Epithelial cell of esophagus (primary cell): Measurements from ENCODE around the gene ATXN7L2.

ENCODE experiments used
- DNase-seq: peaks from one replicate; pipeline ENCODE4 v3.0.0; 2010; ENCODE audit warnings: low read depth
- H3K4me3 ChIP-seq: 2 replicates; pipeline ENCODE4 v1.5.1; 2011; ENCODE audit warnings: mild to moderate bottlenecking, low read length, control low read depth
- TF ChIP-seq, protein P1 (sequence below): IDR thresholded peaks from 2 replicates; pipeline ENCODE4 v1.5.1; 2011; ENCODE audit warnings: low read depth, mild to moderate bottlenecking, low read length, control low read depth, inconsistent platforms; ENCODE audit not compliant: insufficient read depth; ENCODE audit errors: missing control alignments

Gene ATXN7L2

DNA sequence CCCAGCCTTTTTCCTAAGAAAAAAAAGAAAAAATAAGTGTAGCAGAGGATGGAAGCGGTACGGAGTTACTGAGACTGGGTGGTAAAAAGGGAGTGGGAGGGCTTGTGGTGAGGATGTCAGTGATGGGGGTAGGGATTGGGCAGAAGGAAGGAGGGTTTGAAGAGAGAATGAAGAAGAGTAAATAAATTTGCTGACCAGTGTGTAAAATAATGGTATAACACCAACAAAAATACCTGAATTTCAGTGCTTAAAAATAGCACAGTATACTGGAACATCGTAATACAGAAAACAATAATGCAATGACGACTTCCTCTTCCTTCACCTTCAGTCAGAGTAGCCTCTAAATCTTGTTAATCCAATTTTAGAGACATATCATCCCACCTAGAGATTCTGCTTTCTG, 36.2 kb upstream of the ATXN7L2 start:
- no peak for DNase-seq
- H3K4me3 ChIP-seq, result no peak overlapping the region
- TF ChIP-seq, protein P1, sequence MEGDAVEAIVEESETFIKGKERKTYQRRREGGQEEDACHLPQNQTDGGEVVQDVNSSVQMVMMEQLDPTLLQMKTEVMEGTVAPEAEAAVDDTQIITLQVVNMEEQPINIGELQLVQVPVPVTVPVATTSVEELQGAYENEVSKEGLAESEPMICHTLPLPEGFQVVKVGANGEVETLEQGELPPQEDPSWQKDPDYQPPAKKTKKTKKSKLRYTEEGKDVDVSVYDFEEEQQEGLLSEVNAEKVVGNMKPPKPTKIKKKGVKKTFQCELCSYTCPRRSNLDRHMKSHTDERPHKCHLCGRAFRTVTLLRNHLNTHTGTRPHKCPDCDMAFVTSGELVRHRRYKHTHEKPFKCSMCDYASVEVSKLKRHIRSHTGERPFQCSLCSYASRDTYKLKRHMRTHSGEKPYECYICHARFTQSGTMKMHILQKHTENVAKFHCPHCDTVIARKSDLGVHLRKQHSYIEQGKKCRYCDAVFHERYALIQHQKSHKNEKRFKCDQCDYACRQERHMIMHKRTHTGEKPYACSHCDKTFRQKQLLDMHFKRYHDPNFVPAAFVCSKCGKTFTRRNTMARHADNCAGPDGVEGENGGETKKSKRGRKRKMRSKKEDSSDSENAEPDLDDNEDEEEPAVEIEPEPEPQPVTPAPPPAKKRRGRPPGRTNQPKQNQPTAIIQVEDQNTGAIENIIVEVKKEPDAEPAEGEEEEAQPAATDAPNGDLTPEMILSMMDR, result no peak

DNA sequence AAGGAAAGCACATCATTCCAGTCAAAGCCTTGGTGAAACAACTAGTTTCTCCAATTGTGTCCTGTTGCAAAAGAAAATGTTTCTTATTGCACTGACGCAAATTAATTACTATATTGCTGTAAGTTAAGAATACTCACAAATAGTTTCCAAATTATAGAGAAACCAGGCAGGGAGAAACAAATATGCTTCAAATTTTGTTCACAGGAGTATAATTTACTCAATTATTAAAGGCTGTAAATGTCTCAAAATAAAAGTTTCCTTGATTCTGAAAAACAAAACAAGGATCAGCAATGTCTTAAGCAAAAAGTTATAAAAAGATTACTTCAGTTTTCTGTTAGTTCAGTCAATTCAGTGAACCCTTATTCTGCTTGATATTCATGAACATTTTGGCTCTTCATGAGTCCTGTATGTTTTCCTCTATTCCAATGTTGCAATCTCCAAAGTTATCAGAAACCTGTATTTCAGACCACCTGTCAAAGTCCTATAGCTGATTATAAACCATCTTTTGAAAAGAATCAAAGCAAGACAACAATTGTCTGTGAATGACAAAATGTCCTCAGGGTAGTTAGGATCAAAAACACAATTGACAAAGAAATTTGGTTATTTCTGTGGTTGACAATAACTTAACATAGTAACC, 29.1 kb upstream of the ATXN7L2 start:
- TF ChIP-seq, protein P1, result no peak
- DNase-seq, result no peak

DNA sequence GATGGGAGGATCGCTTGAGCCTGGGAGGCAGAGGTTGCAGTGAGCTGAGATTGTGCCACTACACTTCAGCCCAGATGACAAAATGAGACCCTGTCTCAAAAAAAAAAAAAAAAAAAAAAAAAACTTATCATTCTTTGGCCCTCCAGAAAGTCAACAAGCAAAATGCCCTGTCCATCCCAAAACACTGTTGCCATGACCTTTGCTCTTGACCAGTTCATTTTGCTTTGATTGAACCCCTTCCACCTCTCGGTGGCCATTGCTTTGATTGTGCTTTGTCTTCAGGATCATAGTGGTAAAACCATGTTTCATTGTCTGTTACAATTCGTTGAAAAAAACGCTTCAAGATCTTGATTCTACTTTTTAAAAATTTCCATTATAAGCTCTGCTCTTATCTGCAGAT, 25.9 kb upstream of the ATXN7L2 start:
- TF ChIP-seq, protein P1, result no peak
- H3K4me3 ChIP-seq, result no peak overlapping the region
- no peak for DNase-seq

More for the DNA sequence above, 29.1 kb upstream of the ATXN7L2 start:
- no peak overlapping the region for H3K4me3 ChIP-seq

DNA sequence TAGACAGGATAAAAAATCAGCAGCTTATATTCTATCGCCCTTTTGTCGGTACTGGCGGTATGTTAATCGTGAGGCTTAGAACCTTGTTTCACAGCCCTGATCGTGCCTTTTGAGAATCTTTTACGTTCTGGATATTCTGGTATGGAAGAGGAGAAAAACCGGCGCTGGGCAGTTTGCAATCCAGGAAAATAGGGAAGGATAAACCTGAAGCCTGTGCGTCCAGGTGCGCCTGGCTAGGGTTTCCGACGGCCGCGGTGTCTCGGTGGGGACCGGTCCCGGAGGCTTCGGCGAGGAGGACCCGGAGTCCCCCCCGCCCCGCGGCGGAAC, 17.6 kb upstream of the ATXN7L2 start:
- H3K4me3 ChIP-seq, result peak overlapping the region; percentile 32
- no peak for DNase-seq
- TF ChIP-seq, protein P1, result no peak

DNA sequence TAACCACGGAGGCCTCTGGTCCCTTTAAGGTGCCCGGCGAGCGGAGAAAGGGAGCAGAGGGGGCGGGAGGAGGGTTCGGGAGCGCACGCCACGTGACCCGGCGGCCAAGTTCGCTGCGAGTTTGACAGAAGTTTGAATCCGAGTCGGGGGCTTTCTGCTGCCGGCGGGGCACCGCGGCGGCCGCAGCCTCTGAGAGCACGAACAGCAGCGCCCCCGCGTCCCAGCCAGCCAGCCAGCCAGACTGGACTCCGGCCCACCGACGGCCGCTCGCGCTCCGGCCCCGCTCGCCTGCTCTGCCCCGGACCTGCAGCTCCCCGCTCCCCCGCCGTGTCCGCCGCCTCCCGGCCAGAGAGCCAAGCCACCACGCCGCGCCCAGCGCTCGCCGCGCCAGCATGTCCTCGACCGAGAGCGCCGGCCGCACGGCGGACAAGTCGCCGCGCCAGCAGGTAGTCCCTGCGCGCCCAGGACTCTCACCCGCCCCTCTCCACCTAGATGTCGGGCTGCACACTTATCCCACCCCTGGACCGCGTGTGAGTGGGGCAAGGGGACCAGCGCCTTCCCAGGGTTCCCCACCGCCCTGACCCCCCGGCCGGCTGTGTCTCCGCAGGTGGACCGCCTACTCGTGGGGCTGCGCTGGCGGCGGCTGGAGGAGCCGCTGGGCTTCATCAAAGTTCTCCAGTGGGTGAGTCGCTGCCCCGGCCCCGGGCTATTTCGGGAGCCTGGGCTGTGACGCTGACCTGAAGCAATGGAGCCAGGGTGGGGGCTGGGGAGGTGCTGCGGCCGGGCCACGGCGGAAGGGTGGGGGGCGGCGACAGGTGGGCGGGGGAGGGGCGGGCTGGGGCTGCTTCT, 17.0 kb upstream of the ATXN7L2 start, which contains the start of gene SYPL2:
TSS of gene SYPL2 (plus strand) at position 95 of the 849 bp plus-strand sequence. CDS start at position 393, 298 bp downstream.
- peak within 1 kb of the TSS; percentile 32 for H3K4me3 ChIP-seq
- TF ChIP-seq, protein P1, result no peak
- DNase-seq, result no peak

DNA sequence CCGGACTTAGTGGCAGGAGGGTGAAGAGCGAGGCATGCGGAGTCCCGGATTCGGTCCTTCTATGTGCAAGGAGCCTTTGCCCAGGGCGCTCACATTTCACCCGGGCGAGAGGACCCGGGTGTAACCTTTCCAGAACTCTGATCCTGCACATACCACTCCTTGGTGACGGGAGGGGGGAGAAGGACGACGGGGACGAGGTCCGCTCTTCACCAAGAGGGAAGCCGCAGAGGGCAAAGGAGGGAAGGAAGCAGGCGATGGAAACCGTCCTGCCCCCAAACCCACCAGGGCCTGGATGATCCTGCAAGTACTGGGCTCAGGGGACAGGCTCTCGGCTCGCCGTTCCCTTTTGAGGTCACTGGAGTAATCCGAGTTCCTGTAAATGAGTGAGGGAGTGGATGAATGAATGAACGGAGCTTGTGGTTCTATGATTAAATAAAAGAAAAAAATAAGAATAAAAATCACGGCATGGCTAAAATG, 16.4 kb upstream of the ATXN7L2 start:
- TF ChIP-seq, protein P1, result no peak
- DNase-seq, result no peak
- H3K4me3 ChIP-seq, result no peak overlapping the region
